NCI-H128 (cell line): Measurements from ENCODE around the gene LIG4.

Source experiments
- DNase-seq: peaks from one replicate; lab custom pipeline; 2025; ENCODE audit not compliant: unreplicated experiment; lab: John Stamatoyannopoulos, UW

LIG4 gene

GRCh38 chr13:108194435-108194936, 20.9 kb downstream of the LIG4 start:
- no peak for DNase-seq

- DNase-seq, result no peak
These were observed 21.5 kb downstream of the LIG4 start for GRCh38 chr13:108193806-108194205.

- no peak for DNase-seq
These were observed 24.4 kb downstream of the LIG4 start for GRCh38 chr13:108190897-108191296.

GRCh38 chr13:108188260-108188659, 27.1 kb downstream of the LIG4 start:
- no peak for DNase-seq

GRCh38 chr13:108185223-108185622, 30.1 kb downstream of the LIG4 start:
- DNase-seq, result no peak

- DNase-seq, result no peak
These were observed 32.7 kb downstream of the LIG4 start for GRCh38 chr13:108182652-108183051.

- DNase-seq, result no peak
These were observed 37.3 kb downstream of the LIG4 start for GRCh38 chr13:108178078-108178477.

GRCh38 chr13:108176685-108177274, 38.6 kb downstream of the LIG4 start:
- no peak for DNase-seq

GRCh38 chr13:108168929-108169328, 46.4 kb downstream of the LIG4 start:
- no peak for DNase-seq

- no peak for DNase-seq
These were observed 49.3 kb downstream of the LIG4 start for GRCh38 chr13:108166078-108166477.

- DNase-seq, result no peak
These were observed 56.6 kb downstream of the LIG4 start for GRCh38 chr13:108158746-108159145.
